HG02642 (cell line): ENCODE data around the gene TM9SF3.
"Not testable (repeated sequence)": the region's sequence is repeated elsewhere in the genome, so short reads cannot be mapped to it uniquely, and the experiment has no call there.

Experiments used
- ATAC-seq: cut with Tn5 transposase; IDR thresholded peaks from one replicate; pipeline ENCODE4 v1.9.1; 2021; ENCODE audit warnings: mild to moderate bottlenecking; ENCODE audit not compliant: unreplicated experiment, poor library complexity

The TM9SF3 gene

GRCh38 chr10:96570983-96571964, 15.5 kb downstream of the TM9SF3 start:
- ATAC-seq = no peak

- no peak for ATAC-seq
These were observed 16.3 kb downstream of the TM9SF3 start for GRCh38 chr10:96570511-96570910.

DNA sequence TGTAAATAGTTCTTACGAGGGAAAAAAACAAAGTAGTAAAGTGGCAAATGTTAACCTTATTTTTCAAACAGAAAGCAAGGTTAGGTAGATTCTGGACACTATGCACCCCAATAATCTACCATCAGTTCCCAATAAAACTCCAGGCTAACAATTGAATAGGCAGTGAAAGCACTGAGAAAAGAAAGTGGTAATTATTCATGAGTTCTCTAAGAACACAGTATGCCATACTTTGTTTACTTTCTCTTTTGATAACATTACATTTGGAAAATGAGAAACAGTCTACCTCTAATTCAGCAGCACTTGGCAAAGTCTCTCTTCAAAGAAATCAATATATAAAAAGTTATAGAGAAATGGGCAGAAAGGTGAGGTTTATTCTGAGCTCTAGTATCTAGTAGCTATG, 18.4 kb downstream of the TM9SF3 start:
- ATAC-seq = no peak

DNA sequence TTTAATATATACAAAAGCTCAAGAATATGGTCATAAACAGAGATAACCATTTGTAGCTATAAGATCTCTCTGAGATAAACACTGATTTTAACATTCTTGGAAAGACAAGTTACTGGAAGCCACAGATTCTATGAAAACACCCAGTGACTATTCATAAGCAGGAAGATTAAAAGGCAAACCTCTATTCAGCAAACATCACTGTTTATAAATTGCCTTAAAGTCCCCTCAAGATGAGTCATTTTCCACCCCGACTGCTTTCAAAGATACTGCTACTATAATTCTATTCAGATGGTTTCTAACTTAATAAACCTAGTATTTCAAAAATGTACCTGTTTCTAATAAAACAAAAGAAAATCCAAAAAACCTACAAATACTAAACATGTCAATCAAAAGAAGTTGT, 21.0 kb downstream of the TM9SF3 start:
- no peak for ATAC-seq

GRCh38 chr10:96560966-96561887, 25.6 kb downstream of the TM9SF3 start:
- no peak for ATAC-seq

DNA sequence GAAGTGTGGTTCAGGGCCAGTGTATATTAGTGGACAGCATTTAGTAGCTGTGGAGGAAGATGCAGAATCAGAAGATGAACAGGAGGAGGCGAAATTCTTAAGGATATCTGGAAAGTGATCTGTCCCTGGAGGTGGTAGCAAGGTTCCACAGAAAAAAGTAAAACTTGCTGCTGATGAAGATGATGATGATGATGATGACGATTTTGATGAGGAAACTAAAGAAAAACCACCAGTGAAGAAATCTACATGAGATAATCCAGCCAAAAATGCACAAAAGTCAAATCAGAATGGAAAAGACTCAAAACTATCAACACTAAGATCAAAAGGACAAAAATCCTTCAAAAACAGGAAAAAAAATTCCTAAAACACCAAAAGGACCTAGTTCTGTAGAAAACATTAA, 26.3 kb downstream of the TM9SF3 start:
- no peak for ATAC-seq

- no peak for ATAC-seq
These were observed 30.8 kb downstream of the TM9SF3 start for GRCh38 chr10:96556003-96556402.

DNA sequence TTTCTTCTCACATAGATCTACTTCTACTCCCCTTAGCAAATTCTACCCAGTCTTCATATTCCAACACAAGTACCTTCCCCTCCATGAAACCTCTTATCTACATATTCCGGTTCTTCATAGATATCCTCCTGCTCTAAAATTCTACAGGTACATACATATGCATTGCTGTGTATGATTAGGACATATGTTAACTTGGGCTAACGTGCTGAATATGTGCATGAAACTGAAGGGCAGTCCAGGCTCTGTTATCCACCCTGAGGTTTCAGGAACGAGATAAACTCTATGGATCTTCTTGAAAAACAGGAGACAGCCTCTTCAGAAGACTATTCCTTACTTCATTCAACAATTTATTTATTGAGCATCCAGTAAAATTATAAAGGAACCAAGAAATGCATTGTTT, 31.5 kb downstream of the TM9SF3 start:
- no peak for ATAC-seq

- ATAC-seq = no peak
These were observed 38.2 kb downstream of the TM9SF3 start for GRCh38 chr10:96548589-96548988.

- not testable (repeated sequence) for ATAC-seq
These were observed 41.3 kb downstream of the TM9SF3 start for GRCh38 chr10:96545558-96545957.

DNA sequence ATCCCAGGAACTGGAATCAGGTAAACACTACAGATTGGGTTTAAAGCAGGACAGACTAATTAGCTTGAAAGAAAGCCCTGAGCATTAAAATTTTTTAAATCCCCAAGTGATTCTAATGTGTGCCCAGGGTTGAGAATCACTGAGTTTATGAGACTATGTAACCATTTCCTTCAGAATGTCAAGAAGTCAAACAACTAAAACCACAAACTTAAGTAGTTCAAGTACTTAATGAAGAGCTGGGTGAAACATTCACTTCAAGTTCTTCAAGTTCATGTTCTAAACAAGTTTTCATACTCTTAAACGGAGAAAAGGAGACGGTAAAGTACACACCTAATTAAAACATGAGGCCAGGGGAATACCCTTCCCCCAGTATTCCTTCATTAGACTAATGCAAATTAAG, 44.9 kb downstream of the TM9SF3 start:
- no peak for ATAC-seq

- no peak for ATAC-seq
These were observed 46.6 kb downstream of the TM9SF3 start for GRCh38 chr10:96540240-96540639.

DNA sequence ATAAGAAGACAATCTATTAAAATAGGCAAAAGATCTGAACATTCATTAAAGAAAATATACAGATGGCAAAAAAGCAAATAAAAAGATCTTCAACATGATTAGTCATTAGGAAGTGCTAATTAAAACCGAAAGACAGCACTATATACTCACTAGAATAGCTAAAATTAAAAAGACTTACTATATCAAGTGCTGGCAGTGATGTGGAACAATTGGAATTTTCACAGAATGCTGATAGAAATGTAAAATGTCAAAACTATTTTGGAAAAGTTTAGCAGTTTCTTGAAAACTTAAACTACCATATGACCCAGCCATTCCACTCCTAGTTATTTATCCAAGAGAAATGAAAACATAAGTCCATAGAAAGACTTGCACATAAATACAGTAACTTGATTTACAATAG, 48.1 kb downstream of the TM9SF3 start:
- no peak for ATAC-seq

GRCh38 chr10:96536129-96536528, 50.7 kb downstream of the TM9SF3 start:
- ATAC-seq = no peak

- ATAC-seq = no peak
These were observed 54.3 kb downstream of the TM9SF3 start for GRCh38 chr10:96532523-96532922.

GRCh38 chr10:96529634-96530279, 57.1 kb downstream of the TM9SF3 start:
- no peak for ATAC-seq

GRCh38 chr10:96524741-96525140, 62.1 kb downstream of the TM9SF3 start:
- no peak for ATAC-seq

DNA sequence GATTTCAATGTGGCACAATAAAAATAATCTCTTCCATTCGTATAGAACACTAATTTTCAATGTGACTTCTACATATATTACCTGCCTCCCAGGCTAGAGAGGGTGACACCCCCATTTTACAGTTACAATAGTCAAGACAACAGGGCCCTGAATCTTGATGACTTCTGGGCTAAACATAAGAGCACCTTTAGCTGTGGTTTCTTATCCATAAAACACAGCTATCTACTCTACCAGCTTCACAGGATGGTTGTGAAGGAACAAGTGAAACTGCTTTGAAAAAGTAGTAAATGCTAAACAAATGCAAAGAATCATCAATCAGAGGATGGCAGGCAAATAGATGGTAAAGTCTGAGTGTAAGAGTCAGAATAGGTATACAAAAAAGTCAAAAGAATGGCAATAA, 69.5 kb downstream of the TM9SF3 start:
- no peak for ATAC-seq

- ATAC-seq = no peak
These were observed 70.5 kb downstream of the TM9SF3 start for GRCh38 chr10:96516337-96516736.

- ATAC-seq = peak; percentile 79
These were observed 72.9 kb downstream of the TM9SF3 start, which contains the start of gene TLL2 for GRCh38 chr10:96513698-96514561. TLL2 (minus strand) TSS chr10:96513926; CDS start chr10:96513685, 241 bp downstream.
